COLO668 (cell line): ENCODE results near the gene SLC2A8.
A peak's percentile ranks its signal among the peaks of the same experiment; 100 is the strongest.

Source experiments
- DNase-seq: peaks from one replicate; lab custom pipeline; 2025; ENCODE audit not compliant: unreplicated experiment; lab: John Stamatoyannopoulos, UW

The SLC2A8 gene

DNA sequence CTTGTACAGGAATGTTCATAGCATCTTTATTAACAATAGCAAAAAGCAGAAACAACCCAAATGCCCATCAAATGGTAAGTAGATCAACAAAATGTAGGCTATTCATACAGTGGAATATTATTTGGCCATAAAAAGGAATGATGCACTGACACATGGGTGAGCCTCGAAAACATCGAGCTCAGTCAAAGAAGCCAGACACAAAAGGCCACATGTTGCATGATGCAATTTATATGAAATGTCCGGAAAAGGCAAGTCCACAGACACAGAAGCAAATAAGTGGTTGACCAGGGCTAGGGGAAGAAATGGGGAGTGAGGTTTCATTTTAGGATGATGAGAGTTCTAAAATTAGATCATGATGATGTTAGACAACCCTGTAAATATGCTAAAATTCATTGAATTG, 16.5 kb upstream of the SLC2A8 start:
- DNase-seq = no peak

DNA sequence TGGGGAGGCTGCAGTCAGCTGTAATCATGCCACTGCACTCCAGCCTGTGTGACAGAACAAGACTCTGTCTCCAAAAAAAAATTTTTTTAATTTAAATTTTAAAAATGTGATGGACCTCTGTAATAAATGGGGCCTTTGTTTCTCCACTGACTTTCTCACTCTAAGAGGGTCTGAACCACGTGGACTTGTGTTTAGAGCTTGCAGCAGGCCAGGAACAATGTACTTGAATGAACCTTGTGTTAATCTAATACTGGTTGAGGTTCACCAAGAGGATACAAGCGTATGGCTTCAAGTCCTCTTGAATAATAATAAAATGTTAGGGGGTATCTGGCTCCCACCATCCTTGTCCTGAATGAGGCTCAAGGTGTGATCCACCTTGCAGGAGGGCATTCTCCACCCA, 14.4 kb upstream of the SLC2A8 start:
- DNase-seq = no peak

DNA sequence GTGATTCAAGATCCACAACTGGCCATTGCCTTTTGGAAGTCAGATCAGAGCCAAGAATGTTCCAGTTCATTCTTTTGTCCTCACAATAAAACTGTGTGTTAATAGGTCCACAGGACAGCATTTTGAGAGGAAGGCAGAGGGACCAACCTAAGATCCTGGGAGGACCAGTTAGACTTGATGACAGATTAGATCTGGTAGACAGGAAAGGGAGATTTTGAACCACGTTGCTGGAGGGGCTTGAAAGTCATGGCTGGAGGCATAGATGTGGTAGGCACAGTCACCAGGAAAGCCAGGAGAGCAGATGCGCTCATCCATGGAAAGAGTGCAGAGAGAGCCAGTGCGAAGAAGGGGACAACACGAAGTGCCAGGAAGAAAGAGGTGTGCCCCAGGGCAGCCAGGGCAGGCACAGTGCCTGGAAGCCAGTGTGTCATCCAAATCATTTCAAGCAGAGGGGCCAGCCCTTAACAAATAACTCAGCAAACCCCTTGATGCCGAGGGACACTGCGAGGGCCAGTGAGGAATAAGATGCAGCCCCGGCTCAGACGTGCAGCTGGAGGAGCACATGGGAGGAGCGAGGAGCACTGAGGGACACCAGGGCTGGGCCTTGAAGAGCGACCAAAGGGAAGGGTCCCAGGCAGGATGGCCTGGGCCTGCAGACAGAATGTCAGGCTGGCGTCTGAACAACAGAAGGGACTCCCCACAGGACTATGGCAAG, 12.8 kb upstream of the SLC2A8 start:
- no peak for DNase-seq

DNA sequence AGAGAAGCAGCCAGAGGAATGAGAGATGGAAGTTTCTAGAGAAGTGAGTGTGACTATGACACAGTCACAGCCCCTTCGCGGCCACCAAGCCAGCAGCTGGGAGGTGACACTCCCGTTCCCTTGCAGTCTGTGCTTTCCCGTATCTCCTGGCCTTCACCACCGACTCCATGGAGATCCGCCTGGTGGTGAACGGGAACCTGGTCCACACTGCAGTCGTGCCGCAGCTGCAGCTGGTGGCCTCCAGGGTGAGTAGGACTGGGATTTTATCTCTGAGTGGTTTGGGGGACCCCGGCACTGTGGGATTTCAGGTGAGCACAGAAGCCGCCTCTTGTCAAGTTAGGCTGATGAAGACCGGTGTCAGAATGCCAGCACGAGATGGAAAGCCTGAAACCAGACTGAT, 12.1 kb upstream of the SLC2A8 start:
- no peak for DNase-seq

DNA sequence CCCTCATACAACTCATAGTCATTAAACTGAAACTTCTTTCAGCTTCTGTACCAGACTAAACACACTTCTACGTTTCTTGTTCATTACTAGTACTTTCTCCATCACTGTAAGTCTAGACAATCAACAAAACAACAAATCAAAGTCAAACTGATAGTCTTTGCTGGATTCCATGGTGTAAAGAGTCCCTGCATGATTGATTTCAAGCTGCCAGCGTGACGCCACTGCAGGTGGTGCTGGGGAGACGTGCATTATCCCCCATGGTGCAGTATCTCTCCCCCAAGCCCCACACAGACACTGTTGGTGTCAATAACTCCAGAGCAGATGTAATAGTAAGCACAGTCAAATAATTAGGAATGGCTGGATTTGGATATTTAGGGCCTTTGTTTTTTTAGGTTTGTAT, 10.7 kb upstream of the SLC2A8 start:
- no peak for DNase-seq

DNA sequence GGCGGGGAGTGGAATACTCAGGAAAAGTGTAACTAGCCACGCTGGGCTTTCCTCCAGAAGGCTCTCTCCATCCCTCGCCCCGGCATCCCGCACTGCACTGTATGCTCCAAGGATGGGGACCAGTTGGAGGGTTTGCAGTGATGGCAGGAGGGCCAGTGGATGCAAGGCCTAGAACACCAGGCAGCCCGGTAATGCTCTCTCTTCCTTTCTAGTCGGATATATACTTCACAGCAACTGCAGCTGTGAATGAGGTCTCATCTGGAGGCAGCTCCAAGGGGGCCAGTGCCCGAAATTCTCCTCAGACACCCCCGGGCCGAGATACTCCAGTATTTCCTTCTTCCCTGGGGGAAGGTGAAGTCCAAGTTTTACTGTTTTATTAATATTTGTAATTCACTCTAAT, 10.0 kb upstream of the SLC2A8 start:
- no peak for DNase-seq

DNA sequence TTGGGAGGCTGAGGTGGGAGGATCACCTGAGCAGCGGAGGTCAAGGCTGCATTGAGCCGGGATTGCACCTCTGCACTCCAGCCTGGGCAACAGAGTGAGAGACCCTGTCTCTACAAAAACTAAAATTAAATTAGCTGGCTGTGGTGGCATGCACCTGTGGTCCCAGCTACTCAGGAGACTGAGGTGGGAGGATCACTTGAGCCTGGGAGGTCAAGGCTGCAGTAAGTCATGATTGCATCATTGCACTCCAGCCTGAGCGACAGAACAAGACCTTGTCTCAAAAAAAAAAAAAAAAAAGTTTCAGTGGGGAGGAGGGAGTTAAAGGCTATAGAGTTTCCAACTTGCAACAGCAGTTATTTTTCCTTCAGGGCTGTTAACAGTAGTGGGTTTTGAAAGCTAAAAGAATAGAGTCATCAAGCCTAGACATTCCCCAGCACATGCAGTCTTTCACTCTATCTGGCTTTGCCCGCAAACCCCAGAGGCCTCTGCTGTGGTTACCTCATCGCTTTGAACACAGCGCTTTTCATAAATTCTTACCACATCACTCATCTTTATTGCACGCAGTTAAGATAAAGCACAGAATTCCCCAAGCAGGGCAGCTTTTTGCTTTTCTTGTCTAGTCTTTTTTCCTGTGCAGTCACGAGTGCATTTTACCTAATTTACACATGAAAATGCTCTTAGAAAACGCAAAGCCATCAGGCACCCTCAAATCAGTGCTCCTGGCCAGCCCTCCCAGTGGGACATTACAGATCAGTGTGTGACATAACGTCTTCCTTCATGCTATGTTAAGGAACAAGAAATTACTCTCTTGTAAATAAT, 8.7 kb upstream of the SLC2A8 start:
- no peak for DNase-seq

DNA sequence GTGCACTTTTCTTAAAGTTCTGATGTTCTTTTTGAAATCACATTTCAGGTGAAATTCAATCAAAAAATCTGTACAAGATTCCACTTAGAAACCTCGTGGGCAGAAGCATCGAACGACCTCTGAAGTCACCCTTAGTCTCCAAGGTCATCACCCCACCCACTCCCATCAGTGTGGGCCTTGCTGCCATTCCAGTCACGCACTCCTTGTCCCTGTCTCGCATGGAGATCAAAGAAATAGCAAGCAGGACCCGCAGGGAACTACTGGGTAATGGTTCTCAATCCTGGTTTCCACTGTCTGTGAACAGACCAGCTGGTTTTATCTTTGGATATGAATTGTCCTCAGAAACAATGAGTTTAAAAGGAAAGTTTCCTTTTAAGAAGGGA, 8.1 kb upstream of the SLC2A8 start:
- DNase-seq = no peak

DNA sequence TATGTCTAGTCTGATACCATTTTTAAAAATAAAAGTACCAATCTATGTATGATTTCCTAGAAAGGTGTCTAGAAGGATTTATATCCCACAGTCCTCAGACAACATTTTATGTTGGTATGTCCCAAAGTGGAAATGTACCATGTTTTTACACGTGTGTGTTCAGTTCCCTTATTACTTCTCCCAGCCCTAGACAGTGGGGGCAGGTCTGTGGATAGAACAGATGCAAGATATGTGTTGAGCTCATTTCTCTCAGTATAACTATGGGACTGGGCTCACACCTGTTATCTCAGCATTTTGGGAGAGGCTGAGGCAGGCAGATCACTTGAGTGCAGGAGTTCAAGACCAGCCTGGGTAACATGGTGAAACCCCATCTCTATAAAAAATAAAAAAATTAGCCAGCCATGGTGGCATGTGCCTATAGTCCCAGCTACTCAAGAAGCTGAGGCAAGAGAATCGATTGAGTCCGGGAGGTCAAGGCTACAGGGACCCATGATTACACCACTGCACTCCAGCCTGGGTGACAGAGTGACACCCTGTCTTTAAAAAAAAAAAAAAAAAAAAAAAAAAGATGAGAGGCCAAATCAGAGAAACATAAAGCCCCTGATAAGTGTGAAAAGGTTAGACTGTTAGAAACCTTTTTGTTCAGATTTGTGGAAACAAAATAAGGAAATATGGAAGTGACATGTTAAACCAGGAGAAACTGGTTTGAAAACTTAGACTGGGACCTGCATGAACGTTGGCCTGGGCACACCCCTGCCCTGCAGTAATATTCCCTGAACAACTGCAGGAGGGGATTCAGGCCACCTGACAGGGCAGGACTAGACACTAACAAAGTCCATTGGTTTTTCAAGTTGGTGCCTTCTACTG, 7.4 kb upstream of the SLC2A8 start:
- no peak for DNase-seq

DNA sequence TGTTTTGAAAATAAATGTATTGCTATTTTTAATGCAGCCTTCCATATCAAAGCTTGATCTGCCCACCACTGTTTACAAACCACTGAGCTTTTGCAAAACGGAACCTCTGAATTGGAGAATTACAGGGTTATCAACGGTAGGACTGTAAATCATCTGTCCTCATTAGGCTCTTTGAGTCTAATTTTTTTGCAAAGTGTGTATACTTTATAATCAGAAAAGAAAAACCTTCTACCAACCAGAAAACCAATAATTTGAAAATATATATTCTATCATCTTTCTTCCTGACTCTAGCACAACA, 6.8 kb upstream of the SLC2A8 start:
- no peak for DNase-seq

DNA sequence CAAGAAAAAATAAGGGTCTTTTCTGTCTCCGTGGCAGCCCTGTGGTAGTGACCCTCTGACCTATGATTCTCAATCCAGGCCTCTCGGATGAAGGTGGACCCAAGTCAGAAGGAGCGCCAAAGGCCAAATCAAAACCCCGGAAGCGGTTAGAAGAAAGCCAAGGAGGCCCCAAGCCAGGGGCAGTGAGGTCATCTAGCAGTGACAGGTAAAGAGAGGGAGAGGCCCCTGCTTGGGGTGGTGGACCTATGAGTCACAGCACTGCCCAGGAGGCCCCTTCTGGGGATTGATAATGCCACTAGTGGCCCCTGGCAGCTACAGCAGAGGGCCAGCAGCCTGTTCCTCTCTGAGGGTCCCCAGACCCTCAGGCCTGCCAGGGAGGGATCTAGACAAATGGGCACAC, 6.4 kb upstream of the SLC2A8 start:
- no peak for DNase-seq

DNA sequence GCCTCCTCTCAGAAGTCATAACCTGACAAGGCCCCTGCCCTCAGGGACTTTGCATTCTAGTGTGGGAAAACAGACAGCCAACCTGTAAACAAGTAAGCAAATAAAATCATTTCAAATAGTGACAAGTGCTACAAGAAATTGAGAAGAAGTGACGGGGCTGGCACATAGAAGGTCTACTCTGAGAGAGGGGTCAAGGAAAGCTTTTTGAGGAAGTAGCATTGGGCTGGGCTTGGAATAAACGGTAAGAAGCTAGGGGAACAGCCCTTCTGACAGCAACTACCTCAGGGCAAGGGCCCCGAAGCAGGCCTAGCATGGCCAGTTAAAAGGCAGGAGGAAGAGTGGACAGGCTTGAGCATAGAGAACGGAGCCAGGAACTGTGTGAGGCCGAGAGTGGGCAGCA, 4.8 kb upstream of the SLC2A8 start:
- DNase-seq = no peak

DNA sequence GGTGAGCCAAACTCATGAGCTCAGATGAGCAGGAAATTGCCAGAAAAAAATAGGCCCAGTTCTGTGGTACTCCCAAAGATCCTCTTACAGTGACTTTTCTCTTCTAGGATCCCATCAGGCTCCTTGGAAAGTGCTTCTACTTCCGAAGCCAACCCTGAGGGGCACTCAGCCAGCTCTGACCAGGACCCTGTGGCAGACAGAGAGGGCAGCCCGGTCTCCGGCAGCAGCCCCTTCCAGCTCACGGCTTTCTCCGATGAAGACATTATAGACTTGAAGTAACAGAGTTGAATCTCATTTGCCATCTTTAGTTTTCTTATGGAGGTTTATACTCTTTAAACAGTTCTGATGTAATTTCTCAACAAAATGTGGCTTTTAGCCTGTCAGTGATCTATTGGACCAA, 4.0 kb upstream of the SLC2A8 start:
- no peak for DNase-seq

DNA sequence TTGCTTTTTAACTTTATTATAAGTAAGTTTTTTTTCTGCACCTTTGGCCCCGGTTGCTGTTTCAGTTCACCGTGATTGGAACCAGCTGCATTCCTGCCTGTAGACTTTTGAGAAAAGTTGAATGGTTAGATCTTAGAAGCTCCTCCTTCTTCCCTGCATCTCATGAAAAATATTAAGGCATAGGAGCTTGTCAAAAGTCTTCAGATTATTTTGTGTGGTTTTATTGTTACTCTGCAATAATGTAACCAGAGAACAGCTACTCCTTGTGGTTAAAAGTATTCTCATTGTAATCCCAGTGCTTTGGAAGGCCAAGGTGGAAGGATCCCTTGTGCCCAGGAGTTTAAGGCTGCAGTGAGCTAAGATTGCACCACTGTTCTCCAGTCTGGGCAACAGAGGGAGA, 3.3 kb upstream of the SLC2A8 start:
- no peak for DNase-seq

DNA sequence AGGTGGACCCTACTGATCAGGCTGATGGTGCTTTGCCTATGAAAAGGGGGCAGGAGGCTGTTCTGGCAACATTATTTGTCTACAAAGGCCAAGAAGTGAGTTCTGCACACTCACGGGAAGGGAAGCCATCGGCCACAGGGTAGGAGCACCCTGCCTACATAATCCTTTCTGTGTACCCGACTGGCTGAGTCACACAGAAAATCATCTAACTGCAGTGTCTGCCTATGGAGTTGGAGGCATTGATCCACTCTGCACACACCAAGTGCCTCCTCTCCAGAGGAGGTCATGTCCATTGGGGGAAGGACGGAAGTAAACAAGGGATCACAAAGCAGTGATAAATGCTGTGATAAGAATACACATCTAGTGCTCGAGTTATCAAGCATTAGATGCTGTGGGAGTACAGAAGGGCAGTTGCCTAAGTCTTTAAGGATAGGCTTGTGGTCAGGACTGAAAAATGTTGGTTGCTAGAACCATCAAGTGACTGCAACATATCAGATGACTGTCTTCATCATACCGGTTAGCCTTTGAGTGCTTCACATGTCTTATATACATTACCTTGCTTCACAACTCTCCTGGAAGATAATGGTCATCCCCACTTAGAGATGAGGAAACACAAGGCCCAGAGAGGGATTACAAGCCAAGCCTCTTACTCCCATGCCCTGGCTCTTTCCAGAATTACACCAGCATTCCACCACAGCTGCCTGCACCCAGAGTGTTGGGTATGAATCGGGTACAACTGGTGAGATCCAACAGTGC, 1.3 kb upstream of the SLC2A8 start:
- no peak for DNase-seq

DNA sequence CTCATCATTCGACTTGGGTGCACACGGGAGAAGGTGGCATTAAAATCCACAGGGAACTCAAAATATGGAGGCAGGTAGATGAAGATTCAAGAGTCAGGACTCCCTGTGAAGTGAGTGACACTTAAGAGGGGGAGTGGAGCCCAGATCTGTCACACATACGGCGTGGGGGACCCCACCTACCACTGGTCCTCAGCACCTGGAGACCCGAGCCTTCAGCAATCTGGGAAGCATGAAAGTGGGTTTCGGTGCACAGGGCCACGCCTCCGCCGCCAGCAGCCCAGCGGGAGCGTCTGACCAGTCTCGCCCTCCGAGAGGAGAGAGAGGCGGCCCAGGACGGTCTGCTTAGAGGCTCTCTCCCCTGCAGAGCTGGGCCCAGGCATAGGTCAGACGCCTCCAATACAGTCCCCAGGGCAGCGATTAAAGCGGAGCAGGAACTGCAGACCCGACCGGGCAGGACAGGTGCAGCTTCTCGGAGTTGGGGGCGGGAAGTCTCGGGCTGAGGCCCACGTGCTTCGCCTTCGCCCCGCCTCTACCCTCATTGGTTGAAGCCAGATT, 639 bp upstream of the SLC2A8 start:
- no peak for DNase-seq

DNA sequence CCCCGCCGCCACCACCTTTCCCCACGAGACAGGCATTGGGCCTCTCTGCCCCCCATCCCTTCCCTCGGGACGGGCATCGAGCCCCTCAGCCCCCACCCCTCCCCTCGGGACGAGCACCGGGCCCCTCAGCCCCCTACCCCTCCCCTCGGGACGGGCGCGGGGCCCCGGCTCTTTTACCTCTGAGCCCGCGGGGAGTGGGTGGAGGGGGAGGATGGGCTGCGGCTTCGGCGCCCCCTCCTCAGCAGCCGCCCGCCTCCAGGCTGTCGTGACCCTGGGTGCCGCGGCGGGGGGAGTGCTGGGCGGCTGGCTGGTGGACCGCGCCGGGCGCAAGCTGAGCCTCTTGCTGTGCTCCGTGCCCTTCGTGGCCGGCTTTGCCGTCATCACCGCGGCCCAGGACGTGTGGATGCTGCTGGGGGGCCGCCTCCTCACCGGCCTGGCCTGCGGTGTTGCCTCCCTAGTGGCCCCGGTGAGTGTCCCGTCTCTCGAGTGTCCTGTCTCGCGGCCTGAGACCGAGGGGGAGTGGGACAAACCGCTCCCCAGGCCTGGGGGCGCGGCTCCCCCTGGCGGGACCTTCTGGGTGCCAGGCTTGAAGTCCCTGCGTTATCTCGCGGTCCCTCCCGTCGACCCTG, 791 bp downstream of the SLC2A8 start:
- peak; percentile 70 for DNase-seq

DNA sequence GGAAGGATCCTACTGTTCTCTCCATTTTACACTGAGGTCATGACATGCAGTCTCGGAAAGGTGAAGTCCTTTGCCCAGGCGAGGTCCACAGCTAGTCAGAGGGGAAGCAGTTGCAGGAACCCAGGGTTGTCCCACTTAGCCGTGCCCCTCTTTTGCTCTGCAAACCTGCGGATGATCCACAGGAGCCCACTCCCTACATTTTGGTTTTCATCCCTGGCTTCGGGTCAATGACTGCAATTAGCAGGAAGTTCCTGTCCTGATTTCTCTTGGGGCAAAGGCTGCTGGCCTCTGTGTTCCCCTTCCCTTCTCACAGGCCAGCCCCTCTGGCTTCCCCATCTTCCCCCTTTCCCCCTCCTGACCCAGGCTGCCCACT, 1.3 kb downstream of the SLC2A8 start:
- no peak for DNase-seq

DNA sequence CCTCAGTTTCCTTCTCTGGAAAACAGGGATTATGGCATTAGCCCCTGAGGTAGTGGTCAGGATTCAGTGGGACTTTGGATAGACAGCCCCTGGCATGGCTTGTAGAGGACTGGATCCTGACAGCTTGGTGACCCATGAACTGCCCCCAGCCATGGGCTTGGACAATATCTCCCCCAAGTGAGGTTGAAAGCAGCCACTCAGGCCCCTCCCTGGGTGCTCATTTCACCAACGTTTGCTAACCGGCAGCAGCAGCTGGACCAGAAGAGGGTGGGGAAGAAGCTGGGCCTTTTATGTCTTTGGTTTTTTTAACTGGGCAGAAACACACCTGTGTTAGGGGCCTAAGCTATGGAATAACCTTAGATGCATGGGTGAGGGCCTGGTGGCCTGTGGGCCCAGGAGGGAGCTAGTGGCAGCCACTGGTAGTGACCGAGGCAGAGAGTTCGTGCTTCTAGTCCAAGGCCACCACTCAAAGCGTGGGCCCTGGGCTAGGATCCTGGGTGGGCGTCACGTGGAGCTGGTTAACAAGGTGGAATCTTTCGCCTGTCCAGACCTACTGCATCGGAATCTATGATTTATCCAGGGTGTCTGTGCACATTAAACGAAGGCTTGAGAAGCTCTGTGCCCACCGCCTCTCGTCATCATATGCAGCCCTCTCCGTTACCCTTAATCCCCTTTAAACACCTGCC, 1.9 kb downstream of the SLC2A8 start:
- no peak for DNase-seq

DNA sequence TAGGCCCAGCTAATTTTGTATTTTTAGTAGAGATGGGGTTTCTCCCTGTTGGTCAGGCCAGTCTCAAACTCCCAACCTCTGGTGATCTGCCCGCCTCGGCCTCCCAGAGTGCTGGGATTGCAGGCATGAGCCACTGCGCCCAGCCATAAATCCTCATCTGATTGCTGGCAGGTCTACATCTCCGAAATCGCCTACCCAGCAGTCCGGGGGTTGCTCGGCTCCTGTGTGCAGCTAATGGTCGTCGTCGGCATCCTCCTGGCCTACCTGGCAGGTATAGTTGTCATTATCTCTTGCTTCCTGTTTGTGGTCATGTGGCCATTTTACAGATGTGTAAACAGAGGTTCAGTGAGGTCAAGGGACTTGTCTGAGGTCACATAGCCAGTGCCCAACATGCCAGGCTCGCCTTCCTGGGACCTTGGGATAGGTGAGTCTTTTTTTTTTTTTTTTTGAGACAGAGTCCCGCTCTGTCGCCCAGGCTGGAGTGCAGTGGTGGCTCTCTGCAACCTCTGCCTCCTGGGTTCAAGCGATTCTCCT, 2.8 kb downstream of the SLC2A8 start:
- no peak for DNase-seq
